Activated B cell treated with CpG ODN at 0.5 μM for 24 hours (primary cell): Measurements from ENCODE around the gene TMEM178B. TPM values are rescaled to one million over a fixed set of nuclear protein-coding genes. Genes with fewer than 3 reads are reported as not detected.

Experiments used
- ATAC-seq: fragments of 200-7000 bp; cut with Tn5 transposase; one replicate; pipeline ENCODE4 v1.10.0; 2021; ENCODE audit warnings: low read depth, mild to moderate bottlenecking, moderate library complexity
- CTCF ChIA-PET: fragments of 350-600 bp; sonication (Branson Sonifier 250); formaldehyde crosslinking; loops from one replicate; lab custom pipeline; 2021; ENCODE audit warnings: antibody characterized with exemption; lab: Charles Lee
- POLR2A ChIA-PET: fragments of 350-600 bp; sonication (Branson Sonifier 250); formaldehyde crosslinking; loops from one replicate; lab custom pipeline; 2021; ENCODE audit warnings: antibody characterized with exemption; lab: Charles Lee
- DNase-seq: peaks from one replicate; pipeline ENCODE4 v3.0.0; 2022
- H3K27ac Mint-ChIP-seq: one replicate; pipeline ENCODE4 v1.8.0; 2020; ENCODE audit warnings: mixed read lengths
- H3K27me3 Mint-ChIP-seq: one replicate; pipeline ENCODE4 v1.8.0; 2021; ENCODE audit warnings: mixed read lengths
- H3K36me3 Mint-ChIP-seq: one replicate; pipeline ENCODE4 v1.8.0; 2021; ENCODE audit warnings: low read depth, mixed read lengths
- H3K4me1 Mint-ChIP-seq: one replicate; pipeline ENCODE4 v1.8.0; 2021; ENCODE audit warnings: mixed read lengths
- H3K4me3 Mint-ChIP-seq: one replicate; pipeline ENCODE4 v1.8.0; 2020; ENCODE audit warnings: mild to moderate bottlenecking, mixed read lengths
- H3K9me3 Mint-ChIP-seq: one replicate; pipeline ENCODE4 v1.8.0; 2020; ENCODE audit warnings: mixed read lengths
- intact Hi-C: fragments of 100-400 bp; cut with micrococcal nuclease; formaldehyde crosslinking; loops from one replicate; pipeline ENCODE4 v1.15.1; 2024
- total RNA-seq: library from RNA; stranded (reverse); gene quantifications from 2 replicates; pipeline ENCODE4 v1.2.3, GENCODE V29; 2022
- TF ChIP-seq, protein P1 (sequence below): fragments of 200-600 bp; IDR thresholded peaks from one replicate; pipeline ENCODE4 v1.8.0; 2022; ENCODE audit warnings: antibody characterized with exemption, mild to moderate bottlenecking

Gene TMEM178B
- total RNA-seq, 1 donor from 2014 or later: 0.49 TPM

GRCh38 chr7:141200191-141201108, 126.6 kb downstream of the TMEM178B start:
- TF ChIP-seq, protein P1, sequence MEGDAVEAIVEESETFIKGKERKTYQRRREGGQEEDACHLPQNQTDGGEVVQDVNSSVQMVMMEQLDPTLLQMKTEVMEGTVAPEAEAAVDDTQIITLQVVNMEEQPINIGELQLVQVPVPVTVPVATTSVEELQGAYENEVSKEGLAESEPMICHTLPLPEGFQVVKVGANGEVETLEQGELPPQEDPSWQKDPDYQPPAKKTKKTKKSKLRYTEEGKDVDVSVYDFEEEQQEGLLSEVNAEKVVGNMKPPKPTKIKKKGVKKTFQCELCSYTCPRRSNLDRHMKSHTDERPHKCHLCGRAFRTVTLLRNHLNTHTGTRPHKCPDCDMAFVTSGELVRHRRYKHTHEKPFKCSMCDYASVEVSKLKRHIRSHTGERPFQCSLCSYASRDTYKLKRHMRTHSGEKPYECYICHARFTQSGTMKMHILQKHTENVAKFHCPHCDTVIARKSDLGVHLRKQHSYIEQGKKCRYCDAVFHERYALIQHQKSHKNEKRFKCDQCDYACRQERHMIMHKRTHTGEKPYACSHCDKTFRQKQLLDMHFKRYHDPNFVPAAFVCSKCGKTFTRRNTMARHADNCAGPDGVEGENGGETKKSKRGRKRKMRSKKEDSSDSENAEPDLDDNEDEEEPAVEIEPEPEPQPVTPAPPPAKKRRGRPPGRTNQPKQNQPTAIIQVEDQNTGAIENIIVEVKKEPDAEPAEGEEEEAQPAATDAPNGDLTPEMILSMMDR: no peak
- ChIA-PET CTCF (no interaction called here), POLR2A (no interaction called here)
- H3K27me3 Mint-ChIP-seq: peaks cover 9% of the 10 kb centered on the region
- H3K27ac Mint-ChIP-seq: no peak overlapping the region
- intact Hi-C loops: no loop called here
- ATAC-seq (no peak), DNase-seq (no peak)
- peaks cover 9% of the 10 kb centered on the region for H3K4me1 Mint-ChIP-seq
- no peak overlapping the region for H3K4me3 Mint-ChIP-seq
- no peaks in the 10 kb centered on the region for H3K36me3 Mint-ChIP-seq
- peaks cover 2% of the 10 kb centered on the region for H3K9me3 Mint-ChIP-seq

GRCh38 chr7:141201145-141201885, 127.5 kb downstream of the TMEM178B start:
- Mint-ChIP-seq H3K36me3 (no peaks in the 10 kb centered on the region), H3K9me3 (peaks cover 2% of the 10 kb centered on the region), H3K4me3 (no peak overlapping the region), H3K4me1 (peaks cover 2% of the 10 kb centered on the region), H3K27ac (no peak overlapping the region), H3K27me3 (peaks cover 9% of the 10 kb centered on the region)
- DNase-seq (no peak), ATAC-seq (no peak)
- POLR2A ChIA-PET: no interaction called here
- CTCF ChIA-PET: no interaction called here
- TF ChIP-seq, protein P1: no peak
- intact Hi-C loops: no loop called here

DNA sequence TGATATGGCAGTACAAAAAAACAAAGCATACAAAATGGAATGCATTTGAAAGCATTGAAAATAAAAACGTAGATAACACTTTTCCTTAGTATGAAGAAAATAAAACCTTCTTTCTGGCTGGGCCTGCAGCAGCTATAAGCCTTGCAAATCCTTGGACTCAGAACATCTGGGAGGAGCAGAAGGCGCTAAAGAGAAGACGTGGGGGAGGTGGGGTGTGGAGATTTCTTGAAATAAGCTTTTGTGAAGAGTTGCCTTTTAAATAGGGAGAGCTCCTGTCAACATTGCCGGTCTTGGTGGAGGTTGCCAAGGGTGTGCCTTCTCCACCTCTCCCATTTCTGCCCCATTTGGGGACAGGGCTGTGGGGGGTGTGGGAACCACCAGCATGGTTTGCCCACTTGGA, 128.7 kb downstream of the TMEM178B start:
- Mint-ChIP-seq H3K9me3 (no peaks in the 10 kb centered on the region), H3K27ac (no peak overlapping the region), H3K27me3 (peaks cover 9% of the 10 kb centered on the region), H3K36me3 (no peaks in the 10 kb centered on the region), H3K4me3 (no peak overlapping the region), H3K4me1 (no peaks in the 10 kb centered on the region)
- no peak for ATAC-seq
- intact Hi-C loops: no loop called here
- ChIA-PET POLR2A (no interaction called here), CTCF (no interaction called here)
- TF ChIP-seq, protein P1: no peak
- no peak for DNase-seq

GRCh38 chr7:141203177-141203576, 129.3 kb downstream of the TMEM178B start:
- intact Hi-C loops: no loop called here
- ATAC-seq (no peak), DNase-seq (no peak)
- Mint-ChIP-seq H3K4me1 (no peaks in the 10 kb centered on the region), H3K9me3 (no peaks in the 10 kb centered on the region), H3K36me3 (no peaks in the 10 kb centered on the region), H3K4me3 (no peak overlapping the region), H3K27ac (no peak overlapping the region), H3K27me3 (peaks cover 9% of the 10 kb centered on the region)
- TF ChIP-seq, protein P1: no peak
- POLR2A ChIA-PET: no interaction called here
- CTCF ChIA-PET: no interaction called here

GRCh38 chr7:141203586-141203985, 129.7 kb downstream of the TMEM178B start:
- ATAC-seq (no peak), DNase-seq (no peak)
- Mint-ChIP-seq H3K27me3 (peaks cover 8% of the 10 kb centered on the region), H3K4me3 (no peak overlapping the region), H3K9me3 (no peaks in the 10 kb centered on the region), H3K36me3 (no peaks in the 10 kb centered on the region), H3K4me1 (no peaks in the 10 kb centered on the region), H3K27ac (no peak overlapping the region)
- intact Hi-C loops: no loop called here
- ChIA-PET CTCF (no interaction called here), POLR2A (no interaction called here)
- TF ChIP-seq, protein P1: no peak
